Dedifferentiated amniotic fluid mesenchymal stem cell (primary cell): Measurements from ENCODE around the gene TRNT1.

Experiments used
- DNase-seq: peaks from one replicate; pipeline ENCODE4 v3.0.0-alpha.2; 2016; ENCODE audit errors: extremely low spot score

The TRNT1 gene

DNA sequence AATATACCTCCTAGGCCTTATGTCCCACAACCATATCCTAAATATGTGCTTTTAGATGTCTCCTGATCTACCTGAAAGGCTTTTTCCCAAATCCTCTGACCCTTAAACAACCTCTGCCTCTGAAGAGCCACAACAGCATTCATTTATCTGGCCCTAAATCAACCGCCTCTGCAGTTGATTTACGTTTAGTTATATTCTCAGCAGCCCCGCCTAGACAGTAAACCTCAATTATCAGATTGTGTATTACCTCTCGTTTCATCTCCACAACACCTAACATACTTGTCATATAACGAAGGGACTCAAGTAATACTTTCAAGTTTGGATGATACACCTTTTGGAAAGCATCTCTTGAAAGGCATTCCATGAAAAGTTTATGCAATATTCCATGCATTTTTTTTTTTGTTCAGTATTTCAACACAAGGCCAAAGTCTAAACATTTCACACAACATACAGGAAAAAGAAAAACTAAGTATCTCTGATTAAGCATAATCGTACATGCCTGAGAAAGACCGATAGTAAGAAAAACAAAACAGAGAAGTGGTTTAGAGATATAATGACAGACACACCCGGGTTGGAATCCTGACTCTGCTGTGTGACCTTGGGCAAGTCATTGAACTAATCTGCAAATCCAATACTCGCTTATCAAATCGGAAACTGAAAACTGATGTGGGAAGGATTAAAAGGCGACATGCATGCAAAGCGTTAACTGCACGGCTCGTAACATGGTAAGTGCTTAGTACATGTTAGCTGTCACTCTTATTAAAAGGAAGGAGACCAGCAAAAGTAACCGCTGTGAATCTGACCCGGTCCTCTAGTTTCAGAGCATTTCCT is 52.0 kb downstream of the TRNT1 start:
- no peak for DNase-seq

DNA sequence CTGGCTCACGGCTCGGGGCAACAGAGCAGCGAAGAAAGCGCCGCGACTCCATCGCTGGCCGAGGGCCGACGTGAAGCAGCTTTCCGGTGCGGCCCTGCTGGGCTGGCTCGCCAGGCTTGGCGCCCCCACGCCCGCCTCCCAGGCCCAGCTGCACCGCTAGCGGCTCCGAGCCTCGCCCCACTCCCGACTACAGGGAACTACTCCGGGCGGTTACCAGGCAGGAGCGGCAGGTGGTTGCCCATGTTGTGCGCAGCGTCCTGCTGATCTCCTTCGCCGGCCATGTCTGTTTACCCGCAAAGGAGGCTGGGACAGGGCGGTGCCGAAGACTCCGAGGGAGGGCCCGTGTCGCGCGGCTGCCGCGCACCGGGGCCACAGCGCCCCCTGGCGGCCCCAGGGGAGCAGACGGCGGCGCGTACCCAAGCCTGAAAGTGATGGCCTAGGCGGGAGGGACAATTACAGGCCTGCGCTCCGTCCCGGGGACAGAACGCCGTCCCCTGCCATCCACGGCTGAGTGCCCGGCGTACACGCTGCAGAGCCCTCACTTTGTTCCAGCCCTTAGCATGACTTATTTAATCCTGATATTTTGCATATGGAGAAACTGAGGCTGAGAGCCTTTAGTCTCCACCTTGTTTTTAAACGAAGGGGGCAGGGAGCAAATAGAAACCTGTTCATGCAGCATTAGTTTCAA is 52.8 kb downstream of the TRNT1 start, which contains the start of gene CRBN:
CRBN (minus strand) TSS at position 285 of the 688 bp plus-strand sequence; CDS start at position 281, 4 bp downstream.
- DNase-seq = peak; percentile 84

DNA sequence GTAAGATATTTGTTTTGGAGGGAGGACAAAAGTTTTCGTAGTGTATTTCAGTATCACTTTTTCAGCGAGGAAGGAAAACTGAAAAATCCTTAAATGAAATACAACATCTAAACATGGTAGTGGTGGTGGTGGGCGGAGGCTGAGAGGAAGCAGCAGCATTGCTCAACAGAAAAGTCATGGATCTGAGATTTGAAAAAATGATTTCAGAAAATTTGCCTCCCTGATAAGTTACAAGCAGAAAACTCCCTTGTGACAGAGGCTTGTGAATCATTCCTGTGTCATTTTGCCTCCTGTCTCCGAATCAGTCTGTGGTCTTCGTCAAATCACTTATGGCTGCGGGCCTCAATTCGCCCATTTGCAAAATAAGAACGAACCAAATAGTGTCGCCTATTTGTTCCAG is 53.7 kb downstream of the TRNT1 start:
- no peak for DNase-seq

DNA sequence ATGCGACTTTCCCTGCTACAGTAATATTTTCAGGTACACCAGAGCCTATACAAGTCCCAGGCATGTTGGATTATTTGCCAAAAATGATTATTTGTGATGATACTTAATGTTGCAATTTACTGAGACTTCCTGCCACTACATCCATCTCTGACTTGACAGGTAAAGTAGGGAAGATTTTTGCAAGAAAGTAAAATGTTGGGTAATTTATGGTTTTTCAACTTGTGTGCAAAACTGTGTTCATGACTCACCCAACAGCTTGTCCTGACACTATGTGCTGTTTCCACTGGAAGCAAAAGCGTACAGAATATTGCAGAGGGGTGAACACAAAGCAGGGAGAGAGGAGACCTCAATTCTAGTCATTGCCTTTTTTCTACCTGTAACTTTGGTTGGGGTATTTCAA is 58.1 kb downstream of the TRNT1 start:
- no peak for DNase-seq

DNA sequence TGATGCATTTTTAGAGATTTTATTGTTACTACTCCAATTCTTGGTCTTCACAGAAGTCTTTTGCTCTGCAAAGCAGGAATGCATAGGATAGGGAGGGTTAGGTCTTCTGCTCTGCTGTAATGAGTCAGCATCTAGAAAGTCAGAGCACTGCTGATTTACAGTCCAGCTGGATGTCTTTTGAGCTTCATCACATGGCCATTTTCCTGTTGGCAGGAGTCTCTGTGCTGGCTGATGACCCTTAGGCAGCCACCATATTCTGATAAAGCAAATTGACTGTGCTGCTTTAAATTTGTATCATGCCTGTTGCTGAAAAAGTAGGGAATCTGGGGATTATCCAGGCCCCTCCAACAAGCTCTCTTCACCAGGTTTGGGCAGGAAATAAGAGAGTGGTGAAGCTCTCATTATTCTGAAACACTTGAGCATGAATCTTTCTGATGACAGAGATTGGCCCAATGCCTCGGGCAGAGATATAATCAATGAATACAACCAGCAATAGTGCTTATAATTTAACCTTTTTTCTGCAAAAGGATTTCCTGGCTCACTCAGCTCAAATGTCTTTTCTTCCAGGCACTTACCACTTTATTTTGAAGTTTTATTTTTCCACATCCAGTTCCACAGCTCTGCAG is 62.5 kb downstream of the TRNT1 start:
- DNase-seq = no peak

DNA sequence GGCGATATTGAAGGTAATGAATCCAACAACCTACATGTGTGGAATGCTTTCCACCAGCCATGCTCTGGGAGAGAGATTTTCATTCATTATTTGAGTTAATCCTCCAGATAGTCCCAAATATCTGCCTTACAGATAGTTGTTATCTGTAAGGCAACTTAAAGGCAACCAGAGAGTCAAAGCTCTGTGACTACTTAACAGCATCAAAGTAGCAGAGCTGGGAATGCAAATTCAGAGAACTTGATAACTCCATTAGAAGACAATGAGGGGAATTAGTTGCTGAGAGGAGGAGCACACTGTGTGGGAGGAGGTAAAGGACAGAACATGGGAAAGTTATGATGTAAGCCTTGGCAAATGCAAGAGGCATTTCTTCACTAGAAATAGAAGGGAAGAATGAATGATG is 63.2 kb downstream of the TRNT1 start:
- DNase-seq = no peak

DNA sequence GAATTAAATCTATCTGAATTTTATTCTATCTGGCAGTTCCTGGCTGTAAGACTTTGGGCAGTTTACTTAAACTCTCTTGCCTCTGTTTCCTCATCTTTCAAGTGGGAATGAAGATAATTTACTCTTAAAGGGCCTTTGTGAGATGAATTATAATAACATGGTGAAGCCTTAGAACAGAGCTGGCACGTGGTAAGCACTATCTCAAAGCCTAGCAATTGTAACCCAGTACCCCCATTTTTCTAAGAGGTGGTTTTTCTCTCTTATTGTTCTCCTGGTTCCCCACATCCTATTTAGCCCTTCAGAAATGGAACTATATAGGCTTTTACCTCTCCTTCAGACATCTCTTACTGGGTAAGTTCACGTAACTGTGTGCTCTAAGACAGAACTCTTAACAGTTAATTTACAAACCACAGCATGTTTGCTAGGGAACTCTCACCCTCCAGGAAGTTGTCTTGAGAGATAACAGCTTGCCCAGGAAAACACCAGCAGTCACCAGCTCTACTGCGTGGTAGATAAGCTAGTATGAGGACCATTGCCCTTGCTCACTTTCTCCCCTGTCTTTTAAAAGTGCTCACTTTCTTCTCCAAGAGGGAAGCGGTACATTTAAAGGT is 65.0 kb downstream of the TRNT1 start:
- DNase-seq = no peak

DNA sequence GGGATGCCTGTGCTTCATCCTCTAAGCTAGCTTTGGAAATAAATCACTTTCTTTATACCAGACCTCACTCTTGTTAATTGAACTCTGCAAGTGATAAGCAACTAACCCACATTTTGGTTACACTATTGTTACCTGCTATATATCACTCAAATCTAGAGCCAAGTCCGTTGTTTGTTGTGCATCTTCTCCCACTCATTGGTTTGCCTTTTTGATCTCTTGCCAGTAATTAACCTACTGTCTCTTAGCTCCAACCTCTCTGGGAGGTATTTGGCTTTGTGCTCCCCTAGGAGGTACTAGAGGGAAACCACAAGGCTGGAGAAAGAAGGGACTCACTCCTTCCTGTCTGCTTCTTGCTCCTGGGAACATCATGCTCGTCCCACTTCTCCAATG is 65.5 kb downstream of the TRNT1 start:
- DNase-seq = no peak

DNA sequence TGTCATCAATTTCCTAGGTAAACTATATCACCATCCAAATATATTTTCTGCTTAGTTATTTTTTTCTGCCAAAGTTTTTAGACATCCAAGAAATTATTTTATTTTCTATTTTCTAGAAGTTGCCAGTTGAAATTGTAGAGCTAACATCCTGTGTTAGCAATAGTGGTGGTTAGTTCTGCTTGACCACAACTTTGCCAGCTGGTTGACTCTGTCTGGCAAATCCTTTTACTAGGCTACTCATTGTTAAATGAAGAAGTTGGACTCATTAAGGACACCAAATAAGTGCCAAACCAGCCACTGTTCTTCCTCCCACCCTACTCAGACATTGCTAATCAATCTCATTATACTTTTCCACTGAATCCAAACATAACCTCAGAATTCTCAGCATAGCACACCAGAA is 68.1 kb downstream of the TRNT1 start:
- no peak for DNase-seq

DNA sequence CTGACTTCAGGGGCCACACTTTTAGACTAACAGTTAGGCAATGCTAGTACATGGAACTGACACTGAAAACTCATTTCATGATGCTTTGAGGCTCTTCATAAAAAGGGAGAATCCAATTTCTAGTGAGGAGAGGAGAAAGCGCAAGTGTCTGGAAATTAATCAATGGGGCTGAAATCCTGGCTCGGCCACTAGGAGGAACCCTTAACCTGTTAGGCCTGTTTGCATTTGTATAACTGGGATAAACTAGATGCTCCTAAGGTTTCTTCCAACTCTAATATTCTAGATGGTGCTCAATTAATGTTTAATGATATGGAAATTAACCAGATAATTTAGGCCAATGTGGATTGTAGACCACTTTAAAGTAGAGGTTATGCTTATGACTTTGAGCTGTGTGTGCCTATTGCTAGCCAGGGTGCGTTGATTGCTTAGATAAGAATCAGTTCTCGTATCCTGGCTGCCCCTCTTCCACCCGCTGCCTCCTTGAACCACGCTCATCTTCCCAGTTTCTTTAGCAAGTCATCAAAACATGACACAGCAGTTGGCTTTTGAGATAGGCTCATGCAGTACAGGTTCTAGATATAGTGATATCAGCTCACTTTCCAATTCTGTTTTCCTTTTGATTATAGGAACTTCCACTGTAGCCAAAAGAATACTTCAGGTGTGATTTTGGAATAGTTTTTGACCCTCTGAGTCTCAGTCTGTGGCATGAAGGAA is 69.6 kb downstream of the TRNT1 start:
- DNase-seq = no peak
